ENCODE data around the gene DPP7. TPM values are rescaled to one million over a fixed set of nuclear protein-coding genes. Genes with fewer than 3 reads are reported as not detected.

Gene DPP7
- total and polyA plus RNA-seq, 2 experiments from 2014 or later = 134 to 145 TPM

GRCh38 chr9:137134191-137134590, 19.7 kb upstream of the DPP7 start:
- WGBS, 2 experiments (ENCODE audit: low coverage in 1 of 2, low lambda C conversion rate in 2 of 2, missing lambda C conversion rate in 2 of 2) = 55 to 57% methylated on average over 4 of the region's 4 CpGs
- Histone ChIP-seq H3K9ac (no peak overlapping the region), H3K4me1 (ENCODE audit: insufficient read depth) (no peaks in the 10 kb centered on the region), H2AFZ (no peak overlapping the region), H4K20me1 (ENCODE audit: insufficient read depth) (no peaks in the 10 kb centered on the region), H3K4me3 (no peak overlapping the region), H3K79me2 (ENCODE audit: insufficient read depth) (peaks cover 3% of the 10 kb centered on the region), H3K9me2 (ENCODE audit: insufficient read depth) (no peaks in the 10 kb centered on the region), H3K27me3 (replicated peaks; ENCODE audit: insufficient read depth) (peaks cover 21% of the 10 kb centered on the region), H3K27ac (no peak overlapping the region), H3K36me3 (ENCODE audit: low read depth) (no peaks in the 10 kb centered on the region), H3K9me3 (ENCODE audit: low read depth) (no peaks in the 10 kb centered on the region), H3F3A (ENCODE audit: insufficient read depth) (peaks cover 5% of the 10 kb centered on the region; the same call in 1 of the 2 replicates), H3K4me2 (ENCODE audit: unreplicated experiment) (no peak overlapping the region)
- in situ Hi-C loops (cut with MboI) = no loop called here
- no peak for DNase-seq
- no peak for TF ChIP-seq EZH2phosphoT487 (IDR thresholded peaks at IDR 0.05; ENCODE audit: insufficient read depth, low read depth)
- TF ChIP-seq EZH2 (IDR thresholded peaks at IDR 0.05; ENCODE audit: insufficient read depth, poor library complexity, severe bottlenecking) = no peak

- Histone ChIP-seq H3K27ac (peak overlapping the region; percentile 47; the same call in 1 of the 2 replicates), H3F3A (ENCODE audit: insufficient read depth) (peaks cover 5% of the 10 kb centered on the region; the same call in 1 of the 2 replicates), H3K9ac (peak overlapping the region; percentile 88), H3K36me3 (ENCODE audit: low read depth) (no peaks in the 10 kb centered on the region), H3K9me2 (ENCODE audit: insufficient read depth) (no peaks in the 10 kb centered on the region), H4K20me1 (ENCODE audit: insufficient read depth) (no peaks in the 10 kb centered on the region), H3K4me3 (peak overlapping the region; percentile 88), H3K27me3 (replicated peaks; ENCODE audit: insufficient read depth) (no peaks in the 10 kb centered on the region), H2AFZ (peak overlapping the region; percentile 87), H3K79me2 (ENCODE audit: insufficient read depth) (peaks cover 41% of the 10 kb centered on the region), H3K9me3 (ENCODE audit: low read depth) (no peaks in the 10 kb centered on the region), H3K4me2 (ENCODE audit: unreplicated experiment) (peak overlapping the region; percentile 82), H3K4me1 (ENCODE audit: insufficient read depth) (peaks cover 22% of the 10 kb centered on the region; the same call in 1 of the 2 replicates)
- 12 to 14% methylated on average over 38 to 52 of the region's 58 CpGs for WGBS, 2 experiments (ENCODE audit: low coverage in 1 of 2, low lambda C conversion rate in 2 of 2, missing lambda C conversion rate in 2 of 2)
- DNase-seq = peak; percentile 35
- in situ Hi-C loops (cut with MboI) = no loop called here
- TF ChIP-seq EZH2phosphoT487 (IDR thresholded peaks at IDR 0.05; ENCODE audit: insufficient read depth, low read depth) (no peak), EZH2 (IDR thresholded peaks at IDR 0.05; ENCODE audit: insufficient read depth, poor library complexity, severe bottlenecking) (no peak)
These were observed 15.7 kb upstream of the DPP7 start for GRCh38 chr9:137130176-137130755.

GRCh38 chr9:137129456-137130175, 15.1 kb upstream of the DPP7 start:
- Histone ChIP-seq H3K9me3 (ENCODE audit: low read depth) (no peaks in the 10 kb centered on the region), H3K79me2 (ENCODE audit: insufficient read depth) (peaks cover 47% of the 10 kb centered on the region), H3K4me2 (ENCODE audit: unreplicated experiment) (peak overlapping the region; percentile 85), H2AFZ (peak overlapping the region; percentile 87), H3K4me3 (peak overlapping the region; percentile 88), H3F3A (ENCODE audit: insufficient read depth) (peaks cover 5% of the 10 kb centered on the region; the same call in 1 of the 2 replicates), H3K9ac (peak overlapping the region; percentile 88), H4K20me1 (ENCODE audit: insufficient read depth) (no peaks in the 10 kb centered on the region), H3K27ac (peak overlapping the region; percentile 47), H3K4me1 (ENCODE audit: insufficient read depth) (peaks cover 22% of the 10 kb centered on the region; the same call in 1 of the 2 replicates), H3K9me2 (ENCODE audit: insufficient read depth) (no peaks in the 10 kb centered on the region), H3K27me3 (replicated peaks; ENCODE audit: insufficient read depth) (no peaks in the 10 kb centered on the region), H3K36me3 (ENCODE audit: low read depth) (no peaks in the 10 kb centered on the region)
- whole genome bisulfite sequencing, 2 experiments (ENCODE audit: low coverage in 1 of 2, low lambda C conversion rate in 2 of 2, missing lambda C conversion rate in 2 of 2) = 1 to 2% methylated on average over 58 to 70 of the region's 86 CpGs
- in situ Hi-C loops (cut with MboI) = loop anchor here (10.0 kb wide), 1 partner anchor 85 kb away; a partner anchor contains a TSS
- TF ChIP-seq EZH2phosphoT487 (IDR thresholded peaks at IDR 0.05; ENCODE audit: insufficient read depth, low read depth) = no peak
- no peak for TF ChIP-seq EZH2 (IDR thresholded peaks at IDR 0.05; ENCODE audit: insufficient read depth, poor library complexity, severe bottlenecking)
- DNase-seq = peak; percentile 97

GRCh38 chr9:137128862-137129455, 14.4 kb upstream of the DPP7 start:
- WGBS, 2 experiments (ENCODE audit: low coverage in 1 of 2, low lambda C conversion rate in 2 of 2, missing lambda C conversion rate in 2 of 2) = 21 to 22% methylated on average over 29 to 32 of the region's 37 CpGs
- Histone ChIP-seq H3K9ac (peak overlapping the region; percentile 88), H3F3A (ENCODE audit: insufficient read depth) (peaks cover 5% of the 10 kb centered on the region; the same call in 1 of the 2 replicates), H3K4me1 (ENCODE audit: insufficient read depth) (peaks cover 22% of the 10 kb centered on the region; the same call in 1 of the 2 replicates), H3K36me3 (ENCODE audit: low read depth) (no peaks in the 10 kb centered on the region), H3K9me3 (ENCODE audit: low read depth) (no peaks in the 10 kb centered on the region), H3K79me2 (ENCODE audit: insufficient read depth) (peaks cover 54% of the 10 kb centered on the region), H3K9me2 (ENCODE audit: insufficient read depth) (no peaks in the 10 kb centered on the region), H3K4me3 (peak overlapping the region; percentile 88), H3K4me2 (ENCODE audit: unreplicated experiment) (peak overlapping the region; percentile 85), H3K27ac (peak overlapping the region; percentile 47), H2AFZ (peak overlapping the region; percentile 87), H3K27me3 (replicated peaks; ENCODE audit: insufficient read depth) (no peaks in the 10 kb centered on the region), H4K20me1 (ENCODE audit: insufficient read depth) (no peaks in the 10 kb centered on the region)
- in situ Hi-C loops (cut with MboI) = loop anchor here (10.0 kb wide), 1 partner anchor 86 kb away; a partner anchor contains a TSS
- peak; percentile 63 for DNase-seq
- no peak for TF ChIP-seq EZH2 (IDR thresholded peaks at IDR 0.05; ENCODE audit: insufficient read depth, poor library complexity, severe bottlenecking)
- TF ChIP-seq EZH2phosphoT487 (IDR thresholded peaks at IDR 0.05; ENCODE audit: insufficient read depth, low read depth) = no peak

Measured in GM23248 (cell line).